ENCODE results near the gene WDFY4. TPM values are rescaled to one million over a fixed set of nuclear protein-coding genes. Genes with fewer than 3 reads are reported as not detected.

Gene WDFY4
- total RNA-seq, 1 donor from 2014 or later = 0.25 TPM

- TF ChIP-seq EZH2 (IDR thresholded peaks at IDR 0.05; ENCODE audit: insufficient read depth, low read length) = no peak
- TF ChIP-seq, protein P1, sequence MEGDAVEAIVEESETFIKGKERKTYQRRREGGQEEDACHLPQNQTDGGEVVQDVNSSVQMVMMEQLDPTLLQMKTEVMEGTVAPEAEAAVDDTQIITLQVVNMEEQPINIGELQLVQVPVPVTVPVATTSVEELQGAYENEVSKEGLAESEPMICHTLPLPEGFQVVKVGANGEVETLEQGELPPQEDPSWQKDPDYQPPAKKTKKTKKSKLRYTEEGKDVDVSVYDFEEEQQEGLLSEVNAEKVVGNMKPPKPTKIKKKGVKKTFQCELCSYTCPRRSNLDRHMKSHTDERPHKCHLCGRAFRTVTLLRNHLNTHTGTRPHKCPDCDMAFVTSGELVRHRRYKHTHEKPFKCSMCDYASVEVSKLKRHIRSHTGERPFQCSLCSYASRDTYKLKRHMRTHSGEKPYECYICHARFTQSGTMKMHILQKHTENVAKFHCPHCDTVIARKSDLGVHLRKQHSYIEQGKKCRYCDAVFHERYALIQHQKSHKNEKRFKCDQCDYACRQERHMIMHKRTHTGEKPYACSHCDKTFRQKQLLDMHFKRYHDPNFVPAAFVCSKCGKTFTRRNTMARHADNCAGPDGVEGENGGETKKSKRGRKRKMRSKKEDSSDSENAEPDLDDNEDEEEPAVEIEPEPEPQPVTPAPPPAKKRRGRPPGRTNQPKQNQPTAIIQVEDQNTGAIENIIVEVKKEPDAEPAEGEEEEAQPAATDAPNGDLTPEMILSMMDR (IDR thresholded peaks at IDR 0.05; ENCODE audit: insufficient read depth, low read depth, low read length) = no peak
- Histone ChIP-seq H3K27me3 (ENCODE audit: insufficient read depth, low read length) (peaks cover 2% of the 10 kb centered on the region), H3K36me3 (ENCODE audit: insufficient read depth, low read length) (no peaks in the 10 kb centered on the region), H4K20me1 (ENCODE audit: insufficient read depth, low read length) (no peaks in the 10 kb centered on the region), H3K9ac (ENCODE audit: low read length) (no peak overlapping the region), H3K9me3 (ENCODE audit: insufficient read depth, low read depth, low read length) (no peaks in the 10 kb centered on the region), H3K27ac (ENCODE audit: low read depth, low read length) (no peak overlapping the region), H2AFZ (ENCODE audit: low read depth, low read length) (no peak overlapping the region), H3K4me2 (ENCODE audit: low read length) (no peak overlapping the region), H3K79me2 (ENCODE audit: insufficient read depth, low read length) (no peaks in the 10 kb centered on the region), H3K4me3 (ENCODE audit: insufficient read depth, low read depth, low read length) (no peak overlapping the region), H3K4me1 (ENCODE audit: insufficient read depth, low read length) (no peaks in the 10 kb centered on the region)
- H3K4me3 Mint-ChIP-seq (ENCODE audit: unreplicated experiment) = no peak overlapping the region
- peaks cover 51% of the 10 kb centered on the region for H3K27me3 Mint-ChIP-seq (ENCODE audit: low read depth, unreplicated experiment)
- FAIRE-seq (no peak), DNase-seq (ENCODE audit: low read depth) (no peak)
- H3K27ac Mint-ChIP-seq (ENCODE audit: unreplicated experiment) = no peak overlapping the region
- H3K4me1 Mint-ChIP-seq (ENCODE audit: low read depth, unreplicated experiment) = peaks cover 5% of the 10 kb centered on the region
- no peaks in the 10 kb centered on the region for H3K36me3 Mint-ChIP-seq (ENCODE audit: low read depth, unreplicated experiment)
- peaks cover 8% of the 10 kb centered on the region for H3K9me3 Mint-ChIP-seq (ENCODE audit: unreplicated experiment)
These were observed 14.4 kb downstream of the WDFY4 start for GRCh38 chr10:48699011-48699627.

GRCh38 chr10:48700071-48700470 is 15.4 kb downstream of the WDFY4 start:
- no peaks in the 10 kb centered on the region for H3K4me1 ChIP-seq (ENCODE audit: insufficient read depth, low read length)
- peaks cover 5% of the 10 kb centered on the region for H3K4me1 Mint-ChIP-seq (ENCODE audit: low read depth, unreplicated experiment)
- H3K27me3 ChIP-seq (ENCODE audit: insufficient read depth, low read length) = no peaks in the 10 kb centered on the region
- H3K27ac Mint-ChIP-seq (ENCODE audit: unreplicated experiment) = no peak overlapping the region
- no peaks in the 10 kb centered on the region for H3K36me3 ChIP-seq (ENCODE audit: insufficient read depth, low read length)
- FAIRE-seq (no peak), DNase-seq (ENCODE audit: low read depth) (no peak)
- TF ChIP-seq, protein P1 (IDR thresholded peaks at IDR 0.05; ENCODE audit: insufficient read depth, low read depth, low read length) = no peak
- no peak for TF ChIP-seq EZH2 (IDR thresholded peaks at IDR 0.05; ENCODE audit: insufficient read depth, low read length)
- H3K9me3 Mint-ChIP-seq (ENCODE audit: unreplicated experiment) = peaks cover 8% of the 10 kb centered on the region
- H3K4me2 ChIP-seq (ENCODE audit: low read length) = no peak overlapping the region
- no peak overlapping the region for H3K4me3 ChIP-seq (ENCODE audit: insufficient read depth, low read depth, low read length)
- H3K27ac ChIP-seq (ENCODE audit: low read depth, low read length) = no peak overlapping the region
- no peaks in the 10 kb centered on the region for H3K79me2 ChIP-seq (ENCODE audit: insufficient read depth, low read length)
- H3K9ac ChIP-seq (ENCODE audit: low read length) = no peak overlapping the region
- no peaks in the 10 kb centered on the region for H3K9me3 ChIP-seq (ENCODE audit: insufficient read depth, low read depth, low read length)
- no peak overlapping the region for H2AFZ ChIP-seq (ENCODE audit: low read depth, low read length)
- H4K20me1 ChIP-seq (ENCODE audit: insufficient read depth, low read length) = no peaks in the 10 kb centered on the region
- H3K4me3 Mint-ChIP-seq (ENCODE audit: unreplicated experiment) = no peak overlapping the region
- H3K27me3 Mint-ChIP-seq (ENCODE audit: low read depth, unreplicated experiment) = peaks cover 44% of the 10 kb centered on the region
- no peaks in the 10 kb centered on the region for H3K36me3 Mint-ChIP-seq (ENCODE audit: low read depth, unreplicated experiment)

DNA sequence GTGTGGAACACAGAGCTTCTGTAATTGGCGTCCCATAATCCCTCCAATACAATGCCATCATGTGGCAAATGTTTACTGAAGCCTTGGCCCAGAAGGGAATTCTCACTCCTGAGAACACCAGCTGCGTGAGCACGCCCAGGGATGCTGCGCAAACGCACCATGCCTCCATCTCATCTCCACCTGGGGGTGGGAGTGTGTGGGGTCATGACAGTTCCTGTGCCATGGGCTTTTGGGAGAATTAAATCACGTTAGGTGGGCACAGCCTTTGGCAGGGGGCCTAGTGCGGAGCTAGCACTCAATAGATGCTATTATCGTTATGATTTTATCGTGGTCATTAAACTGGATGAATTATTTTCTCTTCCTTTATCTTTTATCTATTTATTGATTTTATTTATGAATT is 15.8 kb downstream of the WDFY4 start:
- H3K9me3 Mint-ChIP-seq (ENCODE audit: unreplicated experiment) = peaks cover 8% of the 10 kb centered on the region
- H3K27me3 Mint-ChIP-seq (ENCODE audit: low read depth, unreplicated experiment) = peaks cover 44% of the 10 kb centered on the region
- no peak overlapping the region for H3K27ac ChIP-seq (ENCODE audit: low read depth, low read length)
- no peaks in the 10 kb centered on the region for H3K4me1 ChIP-seq (ENCODE audit: insufficient read depth, low read length)
- no peaks in the 10 kb centered on the region for H3K36me3 Mint-ChIP-seq (ENCODE audit: low read depth, unreplicated experiment)
- no peak for TF ChIP-seq EZH2 (IDR thresholded peaks at IDR 0.05; ENCODE audit: insufficient read depth, low read length)
- TF ChIP-seq, protein P1 (IDR thresholded peaks at IDR 0.05; ENCODE audit: insufficient read depth, low read depth, low read length) = no peak
- peaks cover 5% of the 10 kb centered on the region for H3K4me1 Mint-ChIP-seq (ENCODE audit: low read depth, unreplicated experiment)
- no peaks in the 10 kb centered on the region for H3K79me2 ChIP-seq (ENCODE audit: insufficient read depth, low read length)
- no peaks in the 10 kb centered on the region for H3K36me3 ChIP-seq (ENCODE audit: insufficient read depth, low read length)
- no peaks in the 10 kb centered on the region for H3K27me3 ChIP-seq (ENCODE audit: insufficient read depth, low read length)
- no peak overlapping the region for H3K4me2 ChIP-seq (ENCODE audit: low read length)
- H2AFZ ChIP-seq (ENCODE audit: low read depth, low read length) = no peak overlapping the region
- H3K4me3 Mint-ChIP-seq (ENCODE audit: unreplicated experiment) = no peak overlapping the region
- DNase-seq (ENCODE audit: low read depth) (no peak), FAIRE-seq (no peak)
- H3K27ac Mint-ChIP-seq (ENCODE audit: unreplicated experiment) = no peak overlapping the region
- H3K4me3 ChIP-seq (ENCODE audit: insufficient read depth, low read depth, low read length) = no peak overlapping the region
- H3K9me3 ChIP-seq (ENCODE audit: insufficient read depth, low read depth, low read length) = no peaks in the 10 kb centered on the region
- H4K20me1 ChIP-seq (ENCODE audit: insufficient read depth, low read length) = no peaks in the 10 kb centered on the region
- no peak overlapping the region for H3K9ac ChIP-seq (ENCODE audit: low read length)

All from astrocyte (in vitro differentiated cells and primary cell).